Osteoblast (primary cell): Measurements from ENCODE around the gene PTPRD. TPM values are rescaled to one million over a fixed set of nuclear protein-coding genes. Genes with fewer than 3 reads are reported as not detected.

Experiments
- DNase-seq: peaks from one replicate; pipeline ENCODE4 v3.0.0; 2011; ENCODE audit warnings: low spot score, mixed read lengths; ENCODE audit not compliant: insufficient read length; ENCODE audit errors: missing footprints
- H2AFZ ChIP-seq: 2 replicates; pipeline ENCODE4 v1.6.0; 2011; ENCODE audit warnings: mild to moderate bottlenecking, low read length
- H3K27ac ChIP-seq: 2 replicates; pipeline ENCODE4 v1.5.1; 2011; ENCODE audit warnings: mild to moderate bottlenecking, low read depth, low read length, moderate library complexity
- H3K27me3 ChIP-seq: 2 replicates; pipeline ENCODE4 v1.6.0; 2012; ENCODE audit warnings: mild to moderate bottlenecking, control low read depth, inconsistent platforms, low read length, moderate library complexity; ENCODE audit not compliant: insufficient read depth
- H3K36me3 ChIP-seq: 2 replicates; pipeline ENCODE4 v1.5.1; 2011; ENCODE audit warnings: mild to moderate bottlenecking, low read length, control low read depth, moderate library complexity; ENCODE audit not compliant: insufficient read depth
- H3K4me1 ChIP-seq: 2 replicates; pipeline ENCODE4 v1.5.1; 2011; ENCODE audit warnings: mild to moderate bottlenecking, low read length, control low read depth, moderate library complexity; ENCODE audit not compliant: insufficient read depth
- H3K4me2 ChIP-seq: 2 replicates; pipeline ENCODE4 v1.6.0; 2011; ENCODE audit warnings: mild to moderate bottlenecking, low read length; ENCODE audit not compliant: insufficient read depth
- H3K4me3 ChIP-seq: fragments of 200-600 bp; sonication (generic); 3 replicates; pipeline ENCODE4 v1.5.1; 2012; ENCODE audit warnings: mild to moderate bottlenecking, low read length, inconsistent platforms; ENCODE audit not compliant: insufficient read depth
- H3K79me2 ChIP-seq: 2 replicates; pipeline ENCODE4 v1.6.0; 2012; ENCODE audit warnings: mild to moderate bottlenecking, low read length, control low read depth, inconsistent platforms; ENCODE audit not compliant: insufficient read depth
- H3K9me3 ChIP-seq: 2 replicates; pipeline ENCODE4 v1.5.1; 2011; ENCODE audit warnings: low read depth, low read length, control low read depth
- H4K20me1 ChIP-seq: 2 replicates; pipeline ENCODE4 v1.6.0; 2012; ENCODE audit warnings: mild to moderate bottlenecking, low read length, control low read depth; ENCODE audit not compliant: insufficient read depth
- CTCF ChIP-seq: IDR thresholded peaks from 2 replicates; pipeline ENCODE4 v1.5.1; 2011; ENCODE audit warnings: mild to moderate bottlenecking, low read depth, low read length, moderate library complexity; ENCODE audit errors: extremely low read depth
- total RNA-seq: library from RNA; depleted of rRNA; stranded (reverse); fragments of >200 nt; gene quantifications from 2 replicates; pipeline ENCODE4 v1.2.3, GENCODE V29; 2012

The PTPRD gene
- total RNA-seq, 1 donor: 23.9 TPM

DNA sequence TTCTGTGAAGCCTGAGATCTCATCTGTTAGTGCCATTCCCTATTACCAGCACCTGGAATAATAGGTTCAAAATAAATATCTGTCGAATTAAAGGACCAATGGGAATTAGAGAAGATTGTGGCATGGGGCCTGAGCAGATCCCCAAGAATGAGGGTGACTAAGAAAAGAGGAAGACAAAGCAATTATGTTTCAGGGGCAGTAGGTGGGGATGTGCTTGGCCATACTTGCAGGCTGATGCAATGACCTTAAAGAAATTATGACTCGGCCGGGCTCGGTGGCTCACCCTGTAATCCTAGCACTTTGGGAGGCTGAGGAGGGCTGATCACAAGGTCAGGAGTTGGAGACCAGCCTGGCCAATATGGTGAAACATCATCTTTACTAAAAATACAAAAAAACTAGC, 562.8 kb downstream of the PTPRD start:
- H3K79me2 ChIP-seq: no peaks in the 10 kb centered on the region
- no peak for DNase-seq
- no peaks in the 10 kb centered on the region for H3K27me3 ChIP-seq
- H3K27ac ChIP-seq: no peak overlapping the region
- no peak overlapping the region for H3K4me2 ChIP-seq
- H2AFZ ChIP-seq: no peak overlapping the region
- no peak for TF ChIP-seq CTCF
- no peaks in the 10 kb centered on the region for H3K4me1 ChIP-seq
- H3K36me3 ChIP-seq: no peaks in the 10 kb centered on the region
- no peak overlapping the region for H3K4me3 ChIP-seq
- no peaks in the 10 kb centered on the region for H4K20me1 ChIP-seq
- H3K9me3 ChIP-seq: no peaks in the 10 kb centered on the region

DNA sequence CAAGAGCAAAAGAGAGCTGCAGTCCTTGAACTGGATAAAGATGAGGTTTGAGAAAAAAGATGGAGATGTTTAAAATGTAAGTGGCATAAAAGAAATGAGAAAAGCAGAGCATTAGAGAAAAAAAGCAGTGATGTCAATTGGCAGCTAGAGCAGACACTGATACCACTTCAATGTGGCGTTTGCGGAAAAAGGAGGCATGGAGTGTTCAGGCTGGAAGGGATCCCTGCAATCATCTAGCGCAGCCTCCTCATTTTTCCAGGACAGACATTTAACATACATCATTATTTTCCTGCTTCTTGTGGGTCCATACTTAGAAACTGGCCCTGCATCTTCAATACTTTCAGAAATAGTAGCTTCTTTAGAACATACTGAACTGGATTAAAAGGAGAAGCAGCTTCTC, 563.8 kb downstream of the PTPRD start:
- no peak overlapping the region for H2AFZ ChIP-seq
- H3K27me3 ChIP-seq: no peaks in the 10 kb centered on the region
- no peaks in the 10 kb centered on the region for H3K9me3 ChIP-seq
- H3K27ac ChIP-seq: no peak overlapping the region
- no peaks in the 10 kb centered on the region for H3K79me2 ChIP-seq
- TF ChIP-seq CTCF: no peak
- H3K36me3 ChIP-seq: no peaks in the 10 kb centered on the region
- H4K20me1 ChIP-seq: no peaks in the 10 kb centered on the region
- no peaks in the 10 kb centered on the region for H3K4me1 ChIP-seq
- no peak overlapping the region for H3K4me3 ChIP-seq
- DNase-seq: no peak
- no peak overlapping the region for H3K4me2 ChIP-seq

- no peak overlapping the region for H3K4me3 ChIP-seq
- H3K36me3 ChIP-seq: no peaks in the 10 kb centered on the region
- H3K4me2 ChIP-seq: no peak overlapping the region
- H2AFZ ChIP-seq: no peak overlapping the region
- H3K4me1 ChIP-seq: no peaks in the 10 kb centered on the region
- no peak overlapping the region for H3K27ac ChIP-seq
- no peak for TF ChIP-seq CTCF
- no peaks in the 10 kb centered on the region for H3K9me3 ChIP-seq
- no peaks in the 10 kb centered on the region for H3K79me2 ChIP-seq
- DNase-seq: no peak
- no peaks in the 10 kb centered on the region for H3K27me3 ChIP-seq
- H4K20me1 ChIP-seq: no peaks in the 10 kb centered on the region
Measured at GRCh38 chr9:10045598-10045997, 567.2 kb downstream of the PTPRD start.

DNA sequence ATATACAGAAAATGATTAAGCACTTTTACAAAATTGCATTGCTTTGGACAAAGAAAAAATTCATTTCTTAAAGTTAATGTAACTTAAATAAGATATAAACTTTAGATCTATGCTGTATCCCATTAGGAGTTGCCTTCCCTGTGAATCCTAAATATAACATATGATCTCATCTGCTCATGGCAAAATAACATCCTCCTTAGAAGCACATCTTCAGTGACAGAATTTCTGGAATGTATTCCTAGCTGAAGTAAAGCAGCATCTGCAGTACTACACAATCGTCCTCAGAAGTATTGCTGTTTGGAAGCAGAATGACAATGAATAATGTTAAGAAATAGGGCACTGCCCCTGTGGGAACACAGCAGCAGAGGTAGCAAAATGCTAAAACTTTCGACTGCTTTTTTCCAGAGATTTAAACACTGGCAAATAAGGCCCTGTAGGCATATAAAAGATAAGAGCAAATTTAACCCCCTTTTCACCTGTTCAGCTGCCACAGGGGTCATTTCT, 571.0 kb downstream of the PTPRD start:
- H3K4me3 ChIP-seq: no peak overlapping the region
- no peak overlapping the region for H2AFZ ChIP-seq
- no peaks in the 10 kb centered on the region for H3K4me1 ChIP-seq
- no peak overlapping the region for H3K4me2 ChIP-seq
- no peak overlapping the region for H3K27ac ChIP-seq
- H4K20me1 ChIP-seq: no peaks in the 10 kb centered on the region
- no peaks in the 10 kb centered on the region for H3K27me3 ChIP-seq
- H3K36me3 ChIP-seq: no peaks in the 10 kb centered on the region
- H3K9me3 ChIP-seq: no peaks in the 10 kb centered on the region
- no peak for TF ChIP-seq CTCF
- DNase-seq: no peak
- no peaks in the 10 kb centered on the region for H3K79me2 ChIP-seq
